B cell (primary cell): ENCODE data around the gene SWT1. TPM values are rescaled to one million over a fixed set of nuclear protein-coding genes. Genes with fewer than 3 reads are reported as not detected.
A peak's percentile ranks its signal among the peaks of the same experiment; 100 is the strongest.

Experiments
- ATAC-seq: fragments of 200-7000 bp; cut with Tn5 transposase; one replicate; pipeline ENCODE4 v1.10.0; 2021; ENCODE audit warnings: low read depth, mild to moderate bottlenecking, moderate number of reproducible peaks, moderate library complexity
- CTCF ChIA-PET: fragments of 350-600 bp; sonication (Branson Sonifier 250); formaldehyde crosslinking; loops from one replicate; lab custom pipeline; 2021; ENCODE audit warnings: antibody characterized with exemption, inconsistent platforms; lab: Charles Lee
- POLR2A ChIA-PET: fragments of 350-600 bp; sonication (Branson Sonifier 250); formaldehyde crosslinking; loops from one replicate; lab custom pipeline; 2021; ENCODE audit warnings: antibody characterized with exemption; lab: Charles Lee
- DNase-seq: peaks from one replicate; pipeline ENCODE4 v3.0.0; 2013
- H2AFZ ChIP-seq: 2 replicates; pipeline ENCODE4 v1.6.1; 2012; ENCODE audit warnings: mild to moderate bottlenecking, low read depth, low read length; ENCODE audit not compliant: insufficient read depth, poor library complexity, severe bottlenecking
- H3K27ac ChIP-seq, 2 donors: 1 replicate in 1 of 2; 2 replicates in 1 of 2; pipeline ENCODE4 v1.5.1; 2012 to 2013; ENCODE audit warnings: low read length in 2 of 2, mild to moderate bottlenecking in 2 of 2, moderate library complexity in 1 of 2
- H3K27me3 ChIP-seq, 4 experiments: fragments of 200-600 bp in 1 of 4; sonication (generic) in 1 of 4; replicated peaks in 1 of 4; 1 replicate in 2 of 4; 2 replicates in 2 of 4; pipeline versions ENCODE4 v1.6.1 to v1.7.0; 2013 to 2016; ENCODE audit warnings: low read length in 3 of 4, mild to moderate bottlenecking in 2 of 4, mixed read lengths in 1 of 4, moderate library complexity in 1 of 4; ENCODE audit not compliant: insufficient read depth in 4 of 4, control insufficient read depth in 3 of 4; ENCODE audit errors: control extremely low read depth in 1 of 4
- H3K36me3 ChIP-seq, 2 experiments: replicated peaks in 1 of 2; 1 replicate in 1 of 2; 2 replicates in 1 of 2; pipeline versions ENCODE4 v1.6.1 to v1.7.1; 2013; ENCODE audit warnings: low read length in 1 of 2; ENCODE audit not compliant: insufficient read depth in 2 of 2, control insufficient read depth in 1 of 2; ENCODE audit errors: control extremely low read depth in 1 of 2, extremely low read depth in 1 of 2
- H3K4me1 ChIP-seq, 2 donors: fragments of 200-600 bp in 1 of 2; sonication (generic) in 1 of 2; 1 replicate in 1 of 2; 2 replicates in 1 of 2; pipeline versions ENCODE4 v1.5.1 to v1.6.1; 2013 to 2017; ENCODE audit warnings: low read length in 2 of 2; ENCODE audit not compliant: control insufficient read depth in 2 of 2, insufficient read depth in 2 of 2
- H3K4me2 ChIP-seq: replicated peaks from 2 replicates; pipeline ENCODE3; 2012; ENCODE audit warnings: mild to moderate bottlenecking, low read depth, low read length; ENCODE audit not compliant: poor library complexity, severe bottlenecking
- H3K4me3 ChIP-seq, 5 experiments: fragments of 200-600 bp in 1 of 5; sonication (generic) in 1 of 5; 1 replicate in 3 of 5; 2 replicates in 2 of 5; pipeline versions ENCODE4 v1.5.1 to v1.7.0; 2011 to 2016; ENCODE audit warnings: low read length in 4 of 5, mild to moderate bottlenecking in 4 of 5, low read depth in 2 of 5, control low read depth in 1 of 5, moderate library complexity in 1 of 5; ENCODE audit not compliant: insufficient read depth in 1 of 5; ENCODE audit errors: control extremely low read depth in 1 of 5, extremely low read depth in 1 of 5
- H3K79me2 ChIP-seq: fragments of 200-600 bp; sonication (generic); one replicate; pipeline ENCODE4 v1.6.0; 2016; ENCODE audit warnings: low read length; ENCODE audit not compliant: control insufficient read depth, insufficient read depth
- H3K9ac ChIP-seq: fragments of 200-600 bp; sonication (generic); 2 replicates; pipeline ENCODE4 v1.6.1; 2017; ENCODE audit warnings: mild to moderate bottlenecking, low read length, moderate library complexity
- H3K9me3 ChIP-seq, 3 donors: one replicate each; pipeline versions ENCODE4 v1.6.1 to v1.7.1; 2013; ENCODE audit warnings: low read length in 2 of 3; ENCODE audit not compliant: control insufficient read depth in 2 of 3, insufficient read depth in 1 of 3; ENCODE audit errors: control extremely low read depth in 1 of 3
- H4K20me1 ChIP-seq: 2 replicates; pipeline ENCODE4 v1.6.0; 2012; ENCODE audit warnings: mild to moderate bottlenecking, low read length; ENCODE audit not compliant: insufficient read depth, control insufficient read depth, poor library complexity, severe bottlenecking
- H3K27ac Mint-ChIP-seq: one replicate; pipeline ENCODE4 v1.8.0; 2021; ENCODE audit warnings: mixed read lengths
- H3K27me3 Mint-ChIP-seq: one replicate; pipeline ENCODE4 v1.8.0; 2021; ENCODE audit warnings: mixed read lengths
- H3K4me1 Mint-ChIP-seq: one replicate; pipeline ENCODE4 v1.8.0; 2021; ENCODE audit warnings: mixed read lengths
- H3K4me3 Mint-ChIP-seq: one replicate; pipeline ENCODE4 v1.8.0; 2021; ENCODE audit warnings: mixed read lengths
- H3K9me3 Mint-ChIP-seq: one replicate; pipeline ENCODE4 v1.8.0; 2022; ENCODE audit warnings: mixed read lengths; ENCODE audit not compliant: insufficient read depth
- CTCF ChIP-seq: fragments of 200-600 bp; IDR thresholded peaks from one replicate; pipeline ENCODE4 v1.8.0; 2022; ENCODE audit warnings: antibody characterized with exemption, mild to moderate bottlenecking
- EZH2 ChIP-seq: IDR thresholded peaks from 2 replicates; pipeline ENCODE4 v1.6.1; 2012; ENCODE audit warnings: borderline replicate concordance, low read depth, mild to moderate bottlenecking, moderate library complexity, low read length; ENCODE audit not compliant: insufficient read depth, poor library complexity, severe bottlenecking
- WGBS: methylation state at CpG from one replicate; pipeline ENCODE4 v1.1.5; 2013; ENCODE audit warnings: missing lambda C conversion rate; ENCODE audit not compliant: insufficient coverage; 5-methylcytosine and 5-hydroxymethylcytosine counted together
- intact Hi-C: fragments of 100-400 bp; cut with micrococcal nuclease; formaldehyde crosslinking; loops from one replicate; pipeline ENCODE4 v1.10.0; 2022
- polyA plus RNA-seq: library from polyadenylated mRNA; depleted of rRNA; stranded (reverse); fragments of >200 nt; gene quantifications from 2 replicates; pipeline ENCODE4 v1.2.3, GENCODE V29; 2012
- total RNA-seq, 2 donors: library from RNA; stranded (reverse); fragments of 120-200 nt in 1 of 2; gene quantifications; 1 replicate in 1 of 2; 2 replicates in 1 of 2; pipeline versions ENCODE4 v1.2.3 to v1.2.4, GENCODE V29; 2013 to 2022

The SWT1 gene
- total and polyA plus RNA-seq, 2 donors (not counting 1 experiment from before 2014, with no cell fraction given), result 2.1 to 8.5 TPM

- H3K27me3 Mint-ChIP-seq, result no peaks in the 10 kb centered on the region
- CTCF ChIA-PET, result interaction anchor here (1.0 kb wide), 1 partner anchor 391 kb away, joined by 3 read pairs; no protein-coding TSS in a partner anchor
- no peak for TF ChIP-seq EZH2
- TF ChIP-seq CTCF, result no peak
- no peak overlapping the region for H3K4me3 Mint-ChIP-seq
- H2AFZ ChIP-seq, result no peak overlapping the region
- H3K27me3 ChIP-seq, result no peaks in the 10 kb centered on the region
- peaks cover 0 to 3% of the 10 kb centered on the region in 2 experiments for H3K36me3 ChIP-seq
- intact Hi-C loops, result no loop called here
- peaks cover 0 to 1% (median 0%) of the 10 kb centered on the region in 3 donors for H3K9me3 ChIP-seq
- H3K4me1 Mint-ChIP-seq, result peaks cover 24% of the 10 kb centered on the region
- H3K9me3 Mint-ChIP-seq, result peaks cover 3% of the 10 kb centered on the region
- H4K20me1 ChIP-seq, result no peaks in the 10 kb centered on the region
- POLR2A ChIA-PET, result no interaction called here
- DNase-seq (no peak), ATAC-seq (no peak)
- peaks cover 14 to 22% of the 10 kb centered on the region in 2 donors for H3K4me1 ChIP-seq
- no peaks in the 10 kb centered on the region for H3K79me2 ChIP-seq
- no peak overlapping the region for H3K4me3 ChIP-seq
- H3K27ac Mint-ChIP-seq, result no peak overlapping the region
- no peak overlapping the region for H3K9ac ChIP-seq
- H3K4me2 ChIP-seq, result no peak overlapping the region
- H3K27ac ChIP-seq, result no peak overlapping the region
Measured at GRCh38 chr1:185289880-185290279, 132.9 kb downstream of the SWT1 start.

DNA sequence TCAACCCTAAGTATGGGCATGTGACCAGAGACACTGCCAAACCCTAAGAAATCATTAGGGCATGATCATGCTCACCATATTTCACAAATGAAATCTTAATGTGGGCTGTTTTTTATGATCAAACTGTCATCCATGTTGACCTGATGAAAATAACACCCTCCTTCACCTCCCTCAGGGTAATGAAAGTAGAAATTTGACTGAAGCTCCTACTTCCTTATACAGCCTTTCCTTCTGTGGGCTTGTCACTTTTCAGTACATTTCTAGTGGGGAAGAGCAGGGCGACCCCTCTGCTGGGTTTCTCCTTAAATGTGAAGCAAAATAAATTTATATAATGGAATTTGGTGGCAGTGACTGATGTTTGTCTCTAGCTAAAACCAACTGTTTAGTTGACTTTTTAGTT is 134.2 kb downstream of the SWT1 start:
- CTCF ChIA-PET, result interaction anchor here (1.5 kb wide), 1 partner anchor 379 kb away, joined by 3 read pairs; no protein-coding TSS in a partner anchor
- no peaks in the 10 kb centered on the region for H3K27me3 ChIP-seq
- peaks cover 24% of the 10 kb centered on the region for H3K4me1 Mint-ChIP-seq

More for the DNA sequence above, 134.2 kb downstream of the SWT1 start:
- no peak overlapping the region for H3K9ac ChIP-seq
- peak; percentile 39 for ATAC-seq
- peaks cover 14 to 22% of the 10 kb centered on the region in 2 donors for H3K4me1 ChIP-seq
- peaks cover 0 to 1% (median 0%) of the 10 kb centered on the region in 3 donors for H3K9me3 ChIP-seq
- no peak overlapping the region for H3K4me3 ChIP-seq
- Mint-ChIP-seq H3K27ac (peak overlapping the region; percentile 27), H3K9me3 (peaks cover 3% of the 10 kb centered on the region), H3K4me3 (no peak overlapping the region), H3K27me3 (no peaks in the 10 kb centered on the region)
- H4K20me1 ChIP-seq, result no peaks in the 10 kb centered on the region
- peak overlapping the region; percentile 37 for H3K4me2 ChIP-seq
- peak; percentile 40 for DNase-seq
- peak overlapping the region in 1 of 2 donors; percentile 54 for H3K27ac ChIP-seq
- H3K79me2 ChIP-seq, result no peaks in the 10 kb centered on the region
- H3K36me3 ChIP-seq, result peaks cover 0 to 3% of the 10 kb centered on the region in 2 experiments
- POLR2A ChIA-PET, result interaction anchor here (0.5 kb wide), 1 partner anchor 407 kb away, joined by 3 read pairs; no protein-coding TSS in a partner anchor
- no CpG with 5 or more reads among the region's 1 CpG for WGBS
- intact Hi-C loops, result no loop called here
- no peak overlapping the region for H2AFZ ChIP-seq
- TF ChIP-seq EZH2 (no peak), CTCF (no peak)
